ENCODE measurements around the gene WDR64.

WDR64 gene

GRCh38 chr1:241842565-241842964 is 190.5 kb downstream of the WDR64 start:
- in situ Hi-C loops (cut with MboI; ENCODE audit: low pct_unique_long_range_greater_than_20kb, low sequenced_read_pairs), result loop anchor here (25.0 kb wide), 1 partner anchor 305 kb away; the partner anchor contains the start of gene KMO
- DNase-seq, result no peak

GRCh38 chr1:241844593-241844992 is 192.5 kb downstream of the WDR64 start:
- in situ Hi-C loops (cut with MboI; ENCODE audit: low pct_unique_long_range_greater_than_20kb, low sequenced_read_pairs), result loop anchor here (25.0 kb wide), 1 partner anchor 307 kb away; the partner anchor contains the start of gene KMO
- DNase-seq, result no peak

GRCh38 chr1:241846375-241846774 is 194.3 kb downstream of the WDR64 start:
- DNase-seq, result no peak
- in situ Hi-C loops (cut with MboI; ENCODE audit: low pct_unique_long_range_greater_than_20kb, low sequenced_read_pairs), result loop anchor here (25.0 kb wide), 1 partner anchor 309 kb away; the partner anchor contains the start of gene KMO

GRCh38 chr1:241846862-241847539 is 194.9 kb downstream of the WDR64 start:
- DNase-seq, result peak; percentile 23
- in situ Hi-C loops (cut with MboI; ENCODE audit: low pct_unique_long_range_greater_than_20kb, low sequenced_read_pairs), result loop anchor here (25.0 kb wide), 1 partner anchor 310 kb away; the partner anchor contains the start of gene KMO

- DNase-seq, result no peak
- in situ Hi-C loops (cut with MboI; ENCODE audit: low pct_unique_long_range_greater_than_20kb, low sequenced_read_pairs), result loop anchor here (25.0 kb wide), 1 partner anchor 310 kb away; the partner anchor contains the start of gene KMO
These were observed 195.4 kb downstream of the WDR64 start for GRCh38 chr1:241847540-241847795.

- peak; percentile 96 for DNase-seq
- in situ Hi-C loops (cut with MboI; ENCODE audit: low pct_unique_long_range_greater_than_20kb, low sequenced_read_pairs), result loop anchor here (25.0 kb wide), 1 partner anchor 311 kb away; the partner anchor contains the start of gene KMO
These were observed 196.0 kb downstream of the WDR64 start, which contains the start of gene EXO1 for GRCh38 chr1:241847796-241848685. TSS of gene EXO1 (plus strand) at chr1:241848204. CDS start at chr1:241850426, 2,222 bp downstream.

- in situ Hi-C loops (cut with MboI; ENCODE audit: low pct_unique_long_range_greater_than_20kb, low sequenced_read_pairs), result loop anchor here (25.0 kb wide), 1 partner anchor 312 kb away; the partner anchor contains the start of gene KMO
- DNase-seq, result peak; percentile 8
These were observed 196.7 kb downstream of the WDR64 start for GRCh38 chr1:241848686-241849344.

- no peak for DNase-seq
- in situ Hi-C loops (cut with MboI; ENCODE audit: low pct_unique_long_range_greater_than_20kb, low sequenced_read_pairs), result loop anchor here (25.0 kb wide), 1 partner anchor 312 kb away; the partner anchor contains the start of gene KMO
These were observed 197.2 kb downstream of the WDR64 start for GRCh38 chr1:241849345-241849695.
